Duodenal mucosa (tissue), 2 donors: ENCODE measurements around the gene ANO3.

Source experiments
- H3K27ac ChIP-seq: one replicate; pipeline ENCODE4 v1.7.0; 2013; ENCODE audit warnings: low read depth, low read length
- H3K27me3 ChIP-seq, 2 donors: one replicate each; pipeline ENCODE4 v1.7.0; 2013; ENCODE audit warnings: low read length in 2 of 2, control low read depth in 1 of 2; ENCODE audit not compliant: insufficient read depth in 2 of 2, control insufficient read depth in 1 of 2
- H3K36me3 ChIP-seq, 2 donors: one replicate each; pipeline ENCODE4 v1.7.0; 2013; ENCODE audit warnings: low read length in 2 of 2, control low read depth in 1 of 2; ENCODE audit not compliant: insufficient read depth in 2 of 2, control insufficient read depth in 1 of 2
- H3K4me1 ChIP-seq, 2 donors: one replicate each; pipeline ENCODE4 v1.7.0; 2013; ENCODE audit warnings: low read length in 2 of 2, control low read depth in 1 of 2; ENCODE audit not compliant: insufficient read depth in 2 of 2, control insufficient read depth in 1 of 2
- H3K4me3 ChIP-seq, 2 donors: one replicate each; pipeline ENCODE4 v1.7.0; 2013; ENCODE audit warnings: low read length in 2 of 2, low read depth in 1 of 2
- H3K9ac ChIP-seq, 2 donors: one replicate each; pipeline ENCODE4 v1.7.0; 2013; ENCODE audit warnings: low read length in 2 of 2, low read depth in 1 of 2
- H3K9me3 ChIP-seq, 2 donors: one replicate each; pipeline ENCODE4 v1.7.0; 2013; ENCODE audit warnings: low read length in 2 of 2, control low read depth in 1 of 2; ENCODE audit not compliant: control insufficient read depth in 1 of 2

ANO3 gene

GRCh38 chr11:26706181-26706580, 374.3 kb downstream of the ANO3 start:
- peaks cover 15 to 29% of the 10 kb centered on the region in 2 donors for H3K4me1 ChIP-seq
- H3K9me3 ChIP-seq: no peaks in the 10 kb centered on the region
- H3K9ac ChIP-seq: no peak overlapping the region
- H3K4me3 ChIP-seq: no peak overlapping the region
- H3K27me3 ChIP-seq: no peaks in the 10 kb centered on the region
- no peaks in the 10 kb centered on the region for H3K36me3 ChIP-seq
- H3K27ac ChIP-seq: no peak overlapping the region

GRCh38 chr11:26708736-26709456, 377.0 kb downstream of the ANO3 start:
- no peak overlapping the region for H3K4me3 ChIP-seq
- H3K4me1 ChIP-seq: peaks cover 9 to 12% of the 10 kb centered on the region in 2 donors
- H3K9ac ChIP-seq: no peak overlapping the region
- no peaks in the 10 kb centered on the region for H3K9me3 ChIP-seq
- no peaks in the 10 kb centered on the region for H3K27me3 ChIP-seq
- H3K36me3 ChIP-seq: no peaks in the 10 kb centered on the region
- no peak overlapping the region for H3K27ac ChIP-seq

GRCh38 chr11:26710489-26710888, 378.6 kb downstream of the ANO3 start:
- Histone ChIP-seq H3K27ac (no peak overlapping the region), H3K27me3 (no peaks in the 10 kb centered on the region), H3K4me3 (no peak overlapping the region), H3K9me3 (no peaks in the 10 kb centered on the region), H3K36me3 (no peaks in the 10 kb centered on the region), H3K9ac (no peak overlapping the region), H3K4me1 (peaks cover 7 to 9% of the 10 kb centered on the region in 2 donors)

GRCh38 chr11:26712497-26712896, 380.6 kb downstream of the ANO3 start:
- Histone ChIP-seq H3K9ac (no peak overlapping the region), H3K27me3 (no peaks in the 10 kb centered on the region), H3K36me3 (no peaks in the 10 kb centered on the region), H3K9me3 (no peaks in the 10 kb centered on the region), H3K4me1 (peaks cover 7 to 11% of the 10 kb centered on the region in 2 donors), H3K4me3 (no peak overlapping the region), H3K27ac (no peak overlapping the region)
